Smooth muscle cell of bladder (primary cell): ENCODE data around the gene ZNF511. TPM values are rescaled to one million over a fixed set of nuclear protein-coding genes. Genes with fewer than 3 reads are reported as not detected.

Experiments used
- total RNA-seq: library from RNA; depleted of rRNA; stranded (reverse); fragments of >200 nt; gene quantifications from 2 replicates; pipeline ENCODE4 v1.2.3, GENCODE V29; 2014

The ZNF511 gene, protein sequence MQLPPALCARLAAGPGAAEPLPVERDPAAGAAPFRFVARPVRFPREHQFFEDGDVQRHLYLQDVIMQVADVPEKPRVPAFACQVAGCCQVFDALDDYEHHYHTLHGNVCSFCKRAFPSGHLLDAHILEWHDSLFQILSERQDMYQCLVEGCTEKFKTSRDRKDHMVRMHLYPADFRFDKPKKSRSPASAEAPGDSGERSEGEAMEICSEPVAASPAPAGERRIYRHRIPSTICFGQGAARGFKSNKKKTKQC
- total RNA-seq, result 20.5 and 25.7 TPM in 2 replicates

GRCh38 chr10:133308421-133309099 lies at the start of gene ZNF511, which contains the start of gene TUBGCP2:
ZNF511 (plus strand) TSS chr10:133308914; CDS start chr10:133308944, 30 bp downstream.
TUBGCP2 (minus strand) TSS chr10:133308872; CDS start chr10:133302941, 5,931 bp downstream.

DNA sequence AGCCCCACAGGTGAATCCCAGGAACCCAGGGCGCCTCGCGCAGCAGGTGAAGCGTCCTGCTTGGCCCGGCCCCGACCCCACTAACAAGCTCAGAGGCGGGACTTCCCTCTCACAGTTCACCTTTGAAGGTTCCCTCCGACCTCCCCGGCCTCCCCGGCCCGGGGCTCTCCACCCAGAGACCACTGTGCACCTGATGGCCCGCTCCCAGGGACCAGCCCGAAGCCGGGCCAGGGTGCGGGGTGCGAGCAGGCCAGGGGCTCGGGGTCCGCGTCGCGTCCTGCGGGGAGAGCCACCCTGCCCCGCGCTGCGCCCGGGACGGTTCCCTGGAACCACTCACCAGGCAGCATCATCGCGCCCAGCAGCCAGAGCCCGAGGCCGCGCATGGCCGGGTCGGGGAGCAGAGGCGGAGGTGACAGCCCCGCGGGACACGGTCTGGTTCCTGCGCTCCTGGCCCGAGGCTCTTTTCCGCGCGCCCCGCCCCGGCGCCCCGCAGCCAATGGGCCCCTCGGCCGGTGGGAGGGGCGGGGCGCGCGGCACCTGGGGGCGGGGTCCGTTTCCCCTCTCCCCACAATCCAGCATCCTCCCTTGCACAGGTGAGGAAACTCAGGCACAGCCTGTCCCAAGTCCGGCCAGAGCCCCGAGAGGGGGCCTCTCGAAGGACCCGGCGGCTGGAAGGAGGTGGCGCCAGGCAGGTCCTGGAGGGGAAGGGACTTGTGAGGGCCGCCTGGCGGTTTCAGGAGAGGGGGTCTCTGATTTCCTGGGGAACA lies 32.1 kb upstream of the ZNF511 start, which contains the start of gene ADAM8:
Gene ADAM8 (minus strand): TSS at position 434 of the 767 bp plus-strand sequence. CDS start 51 bp downstream, at position 383.

DNA sequence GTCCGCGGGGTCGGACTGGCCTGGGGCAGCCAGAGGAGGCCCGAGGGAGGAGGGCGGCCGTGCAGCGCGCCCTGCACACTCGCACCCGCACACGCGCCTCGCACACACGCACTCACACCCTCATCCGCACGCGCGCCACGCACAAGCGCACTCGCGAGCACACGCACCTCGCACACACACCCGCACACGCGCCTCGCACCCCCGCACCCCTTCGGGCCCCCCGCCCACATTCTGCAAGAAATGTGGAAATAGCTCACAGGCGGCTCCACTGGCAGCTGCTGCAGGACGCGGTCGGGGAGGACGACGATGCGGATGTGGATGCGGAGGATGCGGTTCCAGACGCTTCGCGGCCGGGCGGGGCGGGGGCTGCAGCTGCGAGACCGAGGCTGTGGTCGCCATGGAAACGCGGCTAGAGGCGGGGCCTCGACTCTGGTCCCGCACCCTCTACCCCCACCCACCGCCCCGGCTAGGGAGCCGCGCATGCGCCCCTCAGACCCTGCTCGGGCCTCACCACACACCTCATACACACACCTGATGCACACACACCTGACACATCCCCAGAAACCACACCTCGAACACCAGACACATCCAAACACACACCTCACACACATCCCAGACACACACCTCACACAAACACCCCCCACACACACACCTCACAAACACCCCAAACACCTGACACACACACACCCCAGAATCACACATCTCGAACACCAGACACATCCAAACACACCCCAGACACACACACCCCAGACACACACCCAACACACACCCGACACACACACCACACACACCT lies 28.1 kb downstream of the ZNF511 start, which contains the start of gene CALY:
Gene CALY (minus strand): TSS at position 320 of the 793 bp plus-strand sequence. CDS start 7,907 bp downstream, outside the sequence.

DNA sequence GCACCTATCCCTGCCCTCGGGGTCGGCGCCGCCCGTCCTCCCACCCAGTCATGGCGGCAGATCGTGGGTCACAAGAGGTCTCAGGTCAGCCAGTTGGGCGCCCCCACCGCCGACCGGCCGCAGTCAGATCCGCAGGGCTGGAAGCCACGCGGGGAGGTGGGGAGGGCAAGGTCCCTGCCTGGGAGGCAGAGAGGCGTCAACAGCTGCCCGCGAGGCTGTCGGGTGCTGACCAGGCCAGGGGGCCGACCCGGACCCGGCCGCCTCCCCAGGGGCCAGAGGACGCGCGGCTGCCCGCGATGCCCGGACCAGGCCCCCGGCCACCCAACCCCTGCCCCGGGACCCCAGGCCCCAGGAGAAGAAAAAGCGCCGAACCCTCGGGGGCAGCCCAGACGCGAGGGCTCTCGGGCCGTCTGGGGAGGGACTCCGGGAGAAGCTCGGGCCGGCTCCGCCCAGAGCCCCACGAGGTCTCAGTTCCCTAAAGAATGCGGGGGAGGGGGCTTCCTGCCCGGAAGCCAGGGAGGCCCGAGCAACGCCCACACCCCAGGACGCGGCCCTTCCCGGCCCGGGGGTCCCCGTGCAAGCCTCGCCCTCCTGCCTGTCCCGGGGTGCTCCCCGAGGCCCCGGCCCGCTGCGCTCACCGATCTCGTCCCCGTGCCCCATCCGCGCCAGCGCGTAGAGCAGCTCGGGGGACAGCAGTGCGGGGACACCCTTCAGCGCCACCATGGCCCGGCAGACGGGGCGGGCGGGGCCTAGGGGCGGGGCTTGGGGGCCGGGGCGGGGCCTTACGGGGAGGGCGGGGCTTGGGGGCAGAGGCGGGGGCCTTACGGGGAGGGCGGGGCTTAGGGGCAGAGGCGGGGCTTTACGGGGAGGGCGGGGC lies 48.8 kb downstream of the ZNF511 start, which contains the start of gene FUOM:
Gene FUOM (minus strand): TSS at position 735 of the 877 bp plus-strand sequence. CDS start 12 bp downstream, at position 723.

Other genes with a start within 250 kb of the ZNF511 start
- not detected in 2 replicates for gene ADGRA1, start 221.0 kb upstream of the ZNF511 start, total RNA-seq
- gene KNDC1, start 148.7 kb upstream of the ZNF511 start, total RNA-seq, result 0.57 and 1.3 TPM in 2 replicates
- gene UTF1, start 78.7 kb upstream of the ZNF511 start, total RNA-seq, result not detected in 2 replicates
- gene VENTX, start 71.1 kb upstream of the ZNF511 start, total RNA-seq, result not detected in 2 replicates
- 0.71 and 1.3 TPM in 2 replicates for gene ADAM8, start 32.0 kb upstream of the ZNF511 start, total RNA-seq
- 53.9 and 61.8 TPM in 2 replicates for gene TUBGCP2, start within 50 bp of the ZNF511 start, total RNA-seq
- gene CALY, start 28.0 kb downstream of the ZNF511 start, total RNA-seq, result not detected in 2 replicates
- gene PRAP1, start 38.5 kb downstream of the ZNF511 start, total RNA-seq, result not detected in 2 replicates
- 6.7 and 15.5 TPM in 2 replicates for gene FUOM, start 49.1 kb downstream of the ZNF511 start, total RNA-seq
- 57.0 and 70.7 TPM in 2 replicates for gene ECHS1, start 64.4 kb downstream of the ZNF511 start, total RNA-seq
- 6.0 TPM in 2 replicates for gene PAOX, start 70.3 kb downstream of the ZNF511 start, total RNA-seq
- gene MTG1, start 85.2 kb downstream of the ZNF511 start, total RNA-seq, result 22.5 and 29.8 TPM in 2 replicates
- 0.43 and 0.46 TPM in 2 replicates for gene SPRN, start 115.7 kb downstream of the ZNF511 start, total RNA-seq
- gene SCART1, start 145.0 kb downstream of the ZNF511 start, total RNA-seq, result 1.3 and 1.9 TPM in 2 replicates
- gene CYP2E1, start 218.4 kb downstream of the ZNF511 start, total RNA-seq, result 0.28 and 0.37 TPM in 2 replicates